Caco-2 (cell line): Measurements from ENCODE around the gene S100Z. TPM values are rescaled to one million over a fixed set of nuclear protein-coding genes. Genes with fewer than 3 reads are reported as not detected.

Experiments used
- BruUV-seq: library from RNA; stranded (reverse); fragments of 400-500 nt; replicated peaks from 2 replicates; lab custom pipeline; 2021; lab: Mats Ljungman, UMichigan
- CTCF ChIA-PET: fragments of 300-600 bp; sonication (Branson Sonifier 250); formaldehyde crosslinking; loops from one replicate; lab custom pipeline; 2022; ENCODE audit warnings: antibody characterized with exemption; lab: Charles Lee
- POLR2A ChIA-PET: fragments of 300-600 bp; sonication (Branson Sonifier 250); formaldehyde crosslinking; loops from one replicate; lab custom pipeline; 2022; ENCODE audit warnings: antibody characterized with exemption; lab: Charles Lee
- DNase-seq, 2 experiments: peaks; one replicate each; pipeline versions ENCODE4 v3.0.0 to v3.0.0-alpha.2; 2020 to 2022
- H3K27me3 ChIP-seq: replicated peaks from 2 replicates; pipeline ENCODE4 v1.6.0; 2011; ENCODE audit warnings: low read length; ENCODE audit not compliant: control insufficient read depth, insufficient read depth
- H3K36me3 ChIP-seq: 2 replicates; pipeline ENCODE4 v1.5.1; 2011; ENCODE audit warnings: low read length; ENCODE audit not compliant: control insufficient read depth, insufficient read depth
- H3K4me1 ChIP-seq: fragments of 250-450 bp; sonication (Bioruptor Pico); 2 replicates; pipeline ENCODE4 v1.5.1; 2020; ENCODE audit warnings: mild to moderate bottlenecking
- H3K4me3 ChIP-seq: 2 replicates; pipeline ENCODE4 v1.5.1; 2011; ENCODE audit warnings: low read depth, mild to moderate bottlenecking, control low read depth, low read length
- H3K9me3 ChIP-seq: fragments of 250-450 bp; sonication (Bioruptor Pico); 2 replicates; pipeline ENCODE4 v1.5.1; 2020; ENCODE audit warnings: mild to moderate bottlenecking, moderate library complexity
- H3K27ac Mint-ChIP-seq: one replicate; pipeline ENCODE4 v1.8.0; 2022; ENCODE audit warnings: mixed read lengths; ENCODE audit not compliant: unreplicated experiment
- H3K27me3 Mint-ChIP-seq: one replicate; pipeline ENCODE4 v1.8.0; 2022; ENCODE audit warnings: mixed read lengths; ENCODE audit not compliant: insufficient read depth, unreplicated experiment
- H3K36me3 Mint-ChIP-seq: one replicate; pipeline ENCODE4 v1.8.0; 2022; ENCODE audit warnings: mild to moderate bottlenecking, mixed read lengths; ENCODE audit not compliant: insufficient read depth, unreplicated experiment
- H3K4me1 Mint-ChIP-seq: one replicate; pipeline ENCODE4 v1.8.0; 2022; ENCODE audit warnings: low read depth, mixed read lengths; ENCODE audit not compliant: unreplicated experiment
- H3K4me3 Mint-ChIP-seq: one replicate; pipeline ENCODE4 v1.8.0; 2022; ENCODE audit warnings: mild to moderate bottlenecking, moderate library complexity, mixed read lengths; ENCODE audit not compliant: unreplicated experiment
- H3K9me3 Mint-ChIP-seq: one replicate; pipeline ENCODE4 v1.8.0; 2022; ENCODE audit warnings: mixed read lengths; ENCODE audit not compliant: unreplicated experiment
- CTCF ChIP-seq, 2 experiments: fragments of 200-600 bp in 1 of 2; IDR thresholded peaks; 1 replicate in 1 of 2; 2 replicates in 1 of 2; pipeline versions ENCODE4 v1.5.1 to v1.8.0; 2011 to 2022; ENCODE audit warnings: antibody characterized with exemption in 1 of 2, control low read depth in 1 of 2, inconsistent platforms in 1 of 2, low read depth in 1 of 2, low read length in 1 of 2, mild to moderate bottlenecking in 1 of 2, moderate library complexity in 1 of 2; ENCODE audit not compliant: insufficient read depth in 1 of 2, severe bottlenecking in 1 of 2, unreplicated experiment in 1 of 2
- intact Hi-C: fragments of 100-400 bp; cut with micrococcal nuclease; formaldehyde crosslinking; loops from one replicate; pipeline ENCODE4 v1.10.0; 2022; ENCODE audit not compliant: unreplicated experiment
- total RNA-seq: library from RNA; stranded (reverse); gene quantifications from 2 replicates; pipeline ENCODE4 v1.2.3, GENCODE V29; 2022

The S100Z gene
- total RNA-seq, 1 experiment from 2014 or later = 0.66 TPM

- BruUV-seq = no TSS peak
Measured at GRCh38 chr5:76893294-76893693, 43.5 kb downstream of the S100Z start.

GRCh38 chr5:76896196-76896595 is 46.4 kb downstream of the S100Z start:
- Histone ChIP-seq H3K4me3 (no peak overlapping the region), H3K9me3 (peaks cover 18% of the 10 kb centered on the region), H3K4me1 (no peaks in the 10 kb centered on the region), H3K36me3 (no peaks in the 10 kb centered on the region), H3K27me3 (no peaks in the 10 kb centered on the region)
- Mint-ChIP-seq H3K27me3 (peaks cover 4% of the 10 kb centered on the region), H3K4me1 (no peaks in the 10 kb centered on the region), H3K36me3 (no peaks in the 10 kb centered on the region), H3K27ac (no peak overlapping the region), H3K4me3 (no peak overlapping the region), H3K9me3 (peaks cover 24% of the 10 kb centered on the region)
- no peak for TF ChIP-seq CTCF (IDR thresholded peaks at IDR 0.05; ENCODE audit: insufficient read depth in 1 of 2, low read depth in 1 of 2, low read length in 1 of 2, severe bottlenecking in 1 of 2, unreplicated experiment in 1 of 2)
- CTCF ChIA-PET = interaction anchor here (0.7 kb wide), 1 partner anchor 30 kb away, joined by 3 read pairs; no protein-coding TSS in a partner anchor
- POLR2A ChIA-PET = no interaction called here
- DNase-seq = no peak
- intact Hi-C loops = no loop called here
- no TSS peak for BruUV-seq

More at GRCh38 chr5:76893294-76893693, 43.5 kb downstream of the S100Z start:
- no peak for DNase-seq
- H3K4me3 Mint-ChIP-seq = no peak overlapping the region
- no peaks in the 10 kb centered on the region for H3K36me3 Mint-ChIP-seq
- peaks cover 4% of the 10 kb centered on the region; the same call in 1 of the 2 replicates for H3K9me3 ChIP-seq
- POLR2A ChIA-PET = no interaction called here
- no peaks in the 10 kb centered on the region for H3K36me3 ChIP-seq
- H3K4me1 Mint-ChIP-seq = no peaks in the 10 kb centered on the region
- intact Hi-C loops = no loop called here
- no peak for TF ChIP-seq CTCF (IDR thresholded peaks at IDR 0.05; ENCODE audit: insufficient read depth in 1 of 2, low read depth in 1 of 2, low read length in 1 of 2, severe bottlenecking in 1 of 2, unreplicated experiment in 1 of 2)
- no peak overlapping the region for H3K27ac Mint-ChIP-seq
- no peak overlapping the region for H3K4me3 ChIP-seq
- H3K27me3 Mint-ChIP-seq = peaks cover 4% of the 10 kb centered on the region
- no peaks in the 10 kb centered on the region for H3K4me1 ChIP-seq
- no peaks in the 10 kb centered on the region for H3K9me3 Mint-ChIP-seq
- H3K27me3 ChIP-seq = no peaks in the 10 kb centered on the region
- CTCF ChIA-PET = no interaction called here

GRCh38 chr5:76901522-76901921 is 51.7 kb downstream of the S100Z start:
- H3K4me3 Mint-ChIP-seq = no peak overlapping the region

More at GRCh38 chr5:76901522-76901921, 51.7 kb downstream of the S100Z start:
- no peak overlapping the region for H3K4me3 ChIP-seq
- no peaks in the 10 kb centered on the region for H3K36me3 Mint-ChIP-seq
- H3K27me3 Mint-ChIP-seq = no peaks in the 10 kb centered on the region
- intact Hi-C loops = no loop called here
- POLR2A ChIA-PET = no interaction called here
- TF ChIP-seq CTCF (IDR thresholded peaks at IDR 0.05; ENCODE audit: insufficient read depth in 1 of 2, low read depth in 1 of 2, low read length in 1 of 2, severe bottlenecking in 1 of 2, unreplicated experiment in 1 of 2) = no peak
- no peaks in the 10 kb centered on the region for H3K4me1 ChIP-seq
- no peaks in the 10 kb centered on the region for H3K4me1 Mint-ChIP-seq
- no TSS peak for BruUV-seq
- CTCF ChIA-PET = no interaction called here
- H3K36me3 ChIP-seq = no peaks in the 10 kb centered on the region
- DNase-seq = no peak
- H3K27ac Mint-ChIP-seq = no peak overlapping the region
- H3K9me3 ChIP-seq = peaks cover 21% of the 10 kb centered on the region
- H3K27me3 ChIP-seq = no peaks in the 10 kb centered on the region
- peaks cover 26% of the 10 kb centered on the region for H3K9me3 Mint-ChIP-seq
